Measurements from ENCODE around the gene FANCE.
A peak's percentile ranks its signal among the peaks of the same experiment; 100 is the strongest.

Gene FANCE

DNA sequence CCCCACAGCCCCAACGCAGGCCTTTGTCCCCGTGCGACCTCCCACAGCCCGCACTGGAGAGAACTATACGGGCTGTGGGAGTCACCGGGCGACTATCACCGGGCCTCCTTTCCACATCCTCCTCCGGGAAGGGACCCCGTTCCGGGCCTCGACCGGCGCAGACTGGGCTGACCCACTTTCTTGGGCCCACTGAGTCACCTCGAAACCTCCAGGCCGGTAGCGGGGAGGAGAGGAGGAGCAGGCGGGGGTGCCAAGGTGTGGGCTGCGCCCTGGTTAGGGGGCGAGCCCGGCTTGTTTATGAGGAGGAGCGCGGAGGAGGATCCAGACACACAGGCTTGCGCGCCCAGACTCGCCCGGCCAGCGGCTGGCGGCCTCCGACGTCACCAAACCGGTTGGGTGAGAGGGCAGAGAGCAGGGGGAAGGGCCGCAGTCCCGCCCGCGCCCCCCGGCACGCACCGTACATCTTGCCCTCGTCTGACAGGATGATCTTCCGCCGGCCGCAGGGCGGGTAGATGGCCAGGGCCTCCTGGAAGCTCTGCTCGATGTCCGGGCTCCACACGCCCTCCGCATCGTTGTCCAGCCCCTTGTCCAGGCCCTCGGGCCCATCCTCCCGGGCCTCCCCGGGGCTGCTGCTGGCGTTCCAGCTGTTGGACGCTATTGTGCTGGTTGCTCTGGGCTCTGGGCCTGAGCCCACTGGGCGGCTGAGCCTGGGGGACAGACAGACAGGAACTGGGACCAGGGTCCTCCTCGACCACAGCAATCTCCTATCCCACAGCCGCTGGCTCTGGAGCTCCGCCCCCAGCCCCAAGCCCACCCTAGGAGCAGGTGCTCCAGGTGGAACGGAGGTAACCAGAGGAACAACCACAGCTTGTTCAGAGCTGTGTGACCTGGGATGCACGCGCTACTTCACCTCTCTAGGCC lies 34.1 kb downstream of the FANCE start:
- no peak for DNase-seq

DNA sequence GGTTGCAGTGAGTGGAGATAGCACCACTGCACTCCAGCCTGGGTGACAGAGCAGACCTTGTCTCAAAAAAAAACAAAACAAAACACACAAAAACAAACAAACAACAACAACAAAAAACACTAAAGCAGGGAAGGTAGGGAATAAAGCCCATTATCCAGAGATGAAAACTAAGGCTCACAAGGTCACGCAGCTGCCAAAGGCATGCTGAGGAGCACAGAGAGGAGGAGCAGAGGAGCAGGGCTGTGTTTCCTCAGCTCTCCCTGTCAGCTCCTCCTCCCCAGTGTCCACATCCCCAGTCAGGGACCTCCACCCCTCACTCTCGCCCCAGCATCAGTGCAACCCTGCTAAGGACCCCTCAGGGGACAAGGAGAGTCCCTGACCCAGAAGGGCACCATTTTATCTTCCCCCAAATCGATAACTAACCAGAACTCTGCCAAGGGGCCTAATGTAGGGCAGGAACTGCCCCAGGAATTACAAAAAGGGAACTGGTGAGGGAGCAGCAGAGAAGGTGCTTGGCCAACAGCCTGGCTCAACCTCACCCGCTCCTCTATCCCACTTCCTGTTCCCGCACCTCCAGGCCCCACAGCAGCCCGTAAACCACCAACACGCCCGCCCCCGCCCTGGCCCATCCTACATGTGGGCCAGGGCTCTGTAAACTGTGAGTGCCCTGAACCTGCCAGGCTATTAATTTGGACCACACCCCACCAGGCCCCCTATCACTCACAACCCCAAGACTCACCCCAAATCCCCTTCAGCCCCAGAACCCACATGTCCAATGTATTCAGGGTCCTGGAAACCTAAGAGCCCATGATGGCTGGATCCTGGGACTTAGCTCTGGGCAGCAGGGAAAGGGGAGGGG lies 35.7 kb downstream of the FANCE start:
- DNase-seq = no peak

DNA sequence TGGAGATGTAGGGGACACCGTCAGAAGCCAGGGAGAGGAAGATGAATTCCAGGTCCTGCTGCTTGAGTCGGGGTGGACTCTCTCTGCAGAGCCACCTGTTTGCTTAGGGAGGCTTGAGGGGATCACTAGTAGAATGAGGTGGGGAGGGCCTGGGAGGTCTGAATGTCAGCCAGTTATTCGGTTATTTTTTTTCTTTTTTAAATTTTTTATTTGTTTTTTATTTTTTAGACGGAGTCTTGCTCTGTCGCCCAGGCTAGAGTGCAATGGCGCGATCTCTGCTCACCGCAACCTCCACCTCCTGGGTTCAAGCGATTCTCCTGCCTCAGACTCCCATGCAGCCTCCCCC lies 36.4 kb downstream of the FANCE start:
- DNase-seq = no peak

DNA sequence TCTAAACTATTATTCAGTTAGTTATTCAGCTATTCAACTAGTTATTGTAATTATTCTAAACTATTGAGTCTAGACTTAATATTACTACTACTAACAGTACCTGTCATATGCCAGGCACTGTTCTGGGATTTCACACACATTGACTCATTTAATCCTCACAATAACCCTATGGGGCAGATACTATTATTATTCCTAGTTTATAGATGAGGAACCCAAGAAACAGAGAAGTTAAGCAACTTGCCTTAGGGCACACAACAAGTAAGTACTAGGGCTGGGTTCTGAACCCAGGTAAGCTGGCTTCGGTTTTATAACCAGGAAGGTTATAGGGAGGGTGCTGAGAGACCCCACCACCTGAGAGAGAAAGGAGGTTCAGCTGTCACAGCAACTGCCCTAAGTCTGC lies 36.9 kb downstream of the FANCE start:
- no peak for DNase-seq

DNA sequence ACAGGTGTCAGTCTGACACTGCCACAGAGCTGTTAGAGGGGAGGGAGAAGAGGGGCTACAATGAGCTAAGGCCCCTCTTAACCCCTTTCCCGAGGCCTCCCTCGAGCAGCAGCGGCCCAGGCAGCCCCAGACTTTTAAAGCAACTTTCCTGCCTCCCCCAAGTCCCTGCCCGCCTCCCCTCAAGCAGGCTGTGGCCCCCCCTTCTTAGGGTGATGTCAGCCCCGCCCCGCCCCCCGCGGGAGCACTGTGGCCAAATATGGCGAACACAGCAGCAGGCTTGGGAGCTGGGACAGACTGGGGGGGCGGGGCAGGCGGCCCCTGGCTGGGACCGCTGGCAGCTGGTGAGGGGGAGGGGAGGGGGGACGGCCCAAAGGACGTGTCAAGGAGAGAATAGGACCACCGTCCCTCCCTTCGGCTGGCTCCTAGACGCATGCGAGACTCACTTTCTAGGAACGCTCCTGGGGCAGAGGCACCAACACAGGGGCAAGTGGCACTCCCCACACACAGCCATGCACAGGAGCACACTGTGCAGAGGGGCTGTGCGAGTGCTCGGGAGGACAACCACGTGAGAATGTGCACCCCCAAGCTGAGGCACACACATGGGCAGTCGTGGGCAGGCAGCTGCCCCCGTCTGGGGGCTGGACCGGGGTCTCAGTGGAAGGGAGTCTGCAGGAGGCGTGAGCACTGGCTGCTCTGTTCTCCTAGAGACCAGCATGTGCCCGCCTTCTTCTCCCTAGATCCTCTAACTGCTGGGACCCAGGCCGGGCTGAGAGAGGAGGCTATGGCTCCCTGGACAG lies 38.1 kb downstream of the FANCE start:
- DNase-seq = no peak

DNA sequence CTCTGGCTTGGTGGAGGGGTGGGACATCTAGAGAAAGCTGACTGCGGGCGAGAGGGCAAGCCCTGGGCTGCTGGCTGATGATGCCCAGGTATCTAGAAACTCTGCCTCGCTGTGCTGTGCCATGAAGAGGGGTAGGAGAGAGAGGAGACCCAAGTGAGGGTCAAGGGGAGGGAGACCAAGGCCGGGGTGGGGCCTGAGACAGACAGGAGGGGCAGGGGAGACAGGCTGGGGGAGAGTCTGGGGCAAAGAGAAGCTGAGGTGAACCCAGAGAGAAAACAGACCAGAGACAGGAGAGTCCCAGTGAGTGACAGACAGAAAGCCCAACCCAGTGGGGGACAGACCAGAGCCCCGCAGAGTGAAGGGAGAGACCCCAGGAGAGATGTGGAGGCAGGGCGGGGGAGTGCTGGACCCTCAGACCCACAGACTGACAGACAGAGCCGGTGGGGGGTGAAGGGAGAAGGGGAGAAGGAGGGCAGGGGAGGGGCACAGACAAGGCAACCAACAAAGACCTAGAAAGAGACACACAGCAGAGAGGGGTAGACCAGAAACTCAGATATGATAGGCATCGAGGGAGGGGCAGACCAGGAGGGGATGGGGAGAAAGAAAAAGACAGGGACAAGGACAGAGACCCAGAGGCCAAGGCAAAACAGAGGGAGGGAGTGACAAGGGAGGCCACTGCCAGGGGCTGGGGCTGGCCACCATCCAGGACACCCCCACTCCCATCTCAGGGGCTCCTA lies 38.9 kb downstream of the FANCE start:
- DNase-seq = no peak

DNA sequence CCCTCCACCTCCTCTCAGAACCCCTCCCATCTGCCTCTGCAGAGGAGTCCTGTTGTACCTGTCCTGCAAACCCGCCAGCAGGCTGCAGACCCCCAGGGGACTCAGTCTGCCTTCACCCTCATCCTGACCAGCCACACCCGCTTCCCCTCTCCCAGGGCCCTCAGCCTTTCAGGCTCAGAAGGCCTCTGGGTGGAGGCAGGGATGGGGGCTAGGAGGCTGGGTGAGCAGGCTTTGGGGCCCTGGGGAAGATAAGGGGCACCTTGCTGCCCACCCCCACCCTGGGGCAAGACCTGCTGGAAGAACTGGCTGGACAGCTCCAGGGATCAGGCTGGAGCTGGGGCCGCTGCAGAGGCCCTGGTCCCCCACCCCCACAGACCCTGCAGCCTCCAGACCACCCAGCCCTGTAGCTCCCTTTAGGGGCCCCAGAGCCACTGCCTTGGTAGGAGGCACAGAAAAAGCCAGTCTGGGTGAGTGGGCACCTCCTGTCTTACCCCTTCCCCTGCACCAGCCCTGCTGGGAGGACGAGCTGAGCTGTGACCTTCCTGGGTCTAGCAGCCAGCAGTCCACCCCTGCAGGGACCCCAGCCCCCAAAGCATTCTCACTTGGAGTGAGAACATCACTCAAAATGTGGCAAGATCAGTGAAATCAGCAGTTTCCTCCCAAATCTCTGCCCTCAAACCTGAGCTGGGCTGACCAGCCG lies 39.6 kb downstream of the FANCE start:
- no peak for DNase-seq

DNA sequence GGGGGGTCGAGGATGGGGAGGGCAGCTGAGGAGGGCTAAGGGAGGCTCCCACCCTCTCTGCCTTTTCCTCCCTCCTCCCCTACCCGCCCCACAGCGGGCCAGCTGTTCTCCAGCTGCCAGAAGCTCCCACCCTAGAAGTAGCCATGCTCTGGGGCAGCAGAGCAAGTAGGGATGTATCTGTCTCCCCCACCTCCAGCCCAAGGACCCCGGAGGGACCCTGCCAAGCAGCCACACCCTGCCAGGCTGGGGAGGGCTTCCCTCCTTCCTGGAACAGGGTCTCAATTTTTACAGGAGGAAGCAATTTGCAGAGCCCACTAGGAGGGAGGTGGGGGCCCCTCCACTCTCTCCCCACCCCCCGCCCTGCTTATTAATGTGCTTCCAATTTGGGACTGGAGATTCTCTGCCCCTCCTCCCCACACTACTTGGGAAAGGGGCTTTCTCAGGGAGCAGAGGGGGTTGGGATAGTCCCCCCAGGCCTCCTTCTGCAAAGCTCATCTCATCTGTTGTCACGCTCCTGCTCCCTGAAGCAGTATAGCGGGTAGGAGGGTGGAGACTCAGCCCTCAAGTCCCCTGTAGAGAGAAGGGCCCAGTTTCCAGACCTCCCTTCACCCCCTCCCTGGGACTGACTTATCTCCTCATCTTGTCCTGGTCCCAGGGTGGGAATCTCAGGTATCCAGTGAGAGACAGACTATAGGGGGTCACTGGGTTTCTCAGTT lies 40.3 kb downstream of the FANCE start:
- no peak for DNase-seq

DNA sequence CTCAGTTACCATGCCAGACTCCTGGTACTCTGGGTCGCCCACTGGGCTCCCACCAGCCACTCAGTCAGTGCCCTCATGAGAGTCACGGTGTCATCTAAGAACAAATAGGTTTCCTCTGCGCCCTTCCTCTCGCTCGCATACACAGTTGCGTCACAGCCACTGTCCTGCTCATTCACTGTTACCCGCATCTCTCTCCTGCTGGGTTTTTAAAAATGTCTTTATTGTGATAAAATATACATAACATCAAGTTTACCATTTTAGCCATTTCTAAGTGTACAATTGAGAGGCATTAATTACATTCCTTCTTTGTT lies 40.8 kb downstream of the FANCE start:
- no peak for DNase-seq

DNA sequence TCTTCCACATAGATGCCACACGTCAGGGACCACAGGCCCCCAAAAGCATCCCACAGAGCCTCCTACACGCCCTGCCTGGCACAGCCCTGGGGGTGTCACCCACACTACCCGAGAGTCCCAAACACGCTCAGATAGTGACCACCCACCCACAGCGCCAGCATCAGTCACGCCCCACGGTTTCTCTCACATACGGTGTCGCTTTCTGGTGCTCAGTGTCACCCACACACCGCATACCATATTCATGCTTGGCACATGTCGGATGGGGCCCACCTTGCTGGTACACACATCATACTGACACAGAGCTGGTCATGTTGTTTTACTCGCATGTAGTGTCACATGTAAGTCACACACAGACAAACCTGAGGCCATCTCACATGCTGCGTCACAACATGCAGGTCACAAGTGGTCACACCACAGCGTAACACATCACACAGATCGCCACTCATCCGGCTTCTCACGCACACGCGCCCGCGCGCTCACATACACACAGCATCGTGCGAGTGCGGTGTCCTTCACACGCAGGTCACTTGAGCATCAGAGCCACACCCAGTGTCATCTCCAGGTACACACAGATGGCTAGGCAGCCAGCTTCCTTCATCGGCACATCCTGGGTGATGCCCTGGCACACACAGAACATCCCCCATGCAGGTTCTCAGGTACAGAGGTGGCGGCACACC lies 41.3 kb downstream of the FANCE start:
- no peak for DNase-seq

DNA sequence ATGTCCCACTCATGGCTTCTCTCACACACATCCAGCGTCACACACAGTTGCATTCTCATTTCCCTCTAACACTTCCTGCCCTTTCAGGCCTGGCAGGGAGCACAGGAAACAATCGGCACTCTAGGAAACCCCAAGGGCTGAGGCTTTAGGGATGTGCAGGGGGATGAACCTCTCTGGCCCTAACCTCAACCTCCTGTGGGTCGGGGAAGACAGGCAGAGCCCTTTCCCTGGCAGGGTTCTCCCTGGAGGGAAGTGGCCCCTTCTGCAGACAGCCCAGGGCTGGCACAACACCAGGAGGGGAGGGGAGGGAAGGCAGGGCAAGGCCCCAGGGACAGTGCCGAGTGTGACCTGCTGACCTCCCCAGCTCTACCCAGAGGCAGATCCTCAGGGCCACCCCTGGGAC lies 42.0 kb downstream of the FANCE start:
- no peak for DNase-seq

DNA sequence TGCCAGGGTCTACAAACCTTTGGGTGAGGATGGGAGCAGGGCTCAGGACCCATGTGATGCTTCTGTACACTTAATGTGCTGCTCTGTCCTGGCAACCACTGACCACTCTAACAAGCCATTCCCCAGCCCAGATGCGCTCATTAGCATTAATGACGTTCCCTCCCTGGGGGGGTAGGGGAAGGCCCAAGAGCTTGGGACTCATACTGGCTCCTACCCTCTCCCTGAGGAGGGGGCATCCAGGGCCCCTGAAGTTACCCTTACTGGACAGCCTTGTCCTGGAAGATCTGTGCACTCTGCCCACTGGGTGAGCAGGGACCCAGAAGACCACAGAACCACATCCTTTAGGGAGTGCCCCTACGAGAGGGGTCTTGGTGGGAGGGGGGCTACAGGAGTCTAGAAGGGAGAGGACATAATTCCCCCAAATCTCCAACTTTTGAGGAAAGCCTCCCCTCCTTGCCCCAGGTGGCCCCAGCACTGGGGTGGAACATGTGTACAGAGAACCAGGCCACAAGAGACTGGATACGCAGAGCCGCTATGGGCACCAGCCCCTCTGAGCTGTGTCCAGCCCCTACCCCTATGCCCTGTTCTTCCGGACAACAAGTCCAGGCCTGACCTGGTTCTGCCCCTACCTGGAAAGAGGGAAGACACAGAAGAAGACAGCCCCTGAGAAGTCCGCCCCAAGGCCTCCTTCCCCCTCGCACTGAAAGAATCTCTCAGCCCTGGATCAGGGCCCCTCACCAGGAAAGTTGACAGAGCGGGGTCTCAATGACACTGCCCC lies 43.3 kb downstream of the FANCE start:
- DNase-seq = no peak

DNA sequence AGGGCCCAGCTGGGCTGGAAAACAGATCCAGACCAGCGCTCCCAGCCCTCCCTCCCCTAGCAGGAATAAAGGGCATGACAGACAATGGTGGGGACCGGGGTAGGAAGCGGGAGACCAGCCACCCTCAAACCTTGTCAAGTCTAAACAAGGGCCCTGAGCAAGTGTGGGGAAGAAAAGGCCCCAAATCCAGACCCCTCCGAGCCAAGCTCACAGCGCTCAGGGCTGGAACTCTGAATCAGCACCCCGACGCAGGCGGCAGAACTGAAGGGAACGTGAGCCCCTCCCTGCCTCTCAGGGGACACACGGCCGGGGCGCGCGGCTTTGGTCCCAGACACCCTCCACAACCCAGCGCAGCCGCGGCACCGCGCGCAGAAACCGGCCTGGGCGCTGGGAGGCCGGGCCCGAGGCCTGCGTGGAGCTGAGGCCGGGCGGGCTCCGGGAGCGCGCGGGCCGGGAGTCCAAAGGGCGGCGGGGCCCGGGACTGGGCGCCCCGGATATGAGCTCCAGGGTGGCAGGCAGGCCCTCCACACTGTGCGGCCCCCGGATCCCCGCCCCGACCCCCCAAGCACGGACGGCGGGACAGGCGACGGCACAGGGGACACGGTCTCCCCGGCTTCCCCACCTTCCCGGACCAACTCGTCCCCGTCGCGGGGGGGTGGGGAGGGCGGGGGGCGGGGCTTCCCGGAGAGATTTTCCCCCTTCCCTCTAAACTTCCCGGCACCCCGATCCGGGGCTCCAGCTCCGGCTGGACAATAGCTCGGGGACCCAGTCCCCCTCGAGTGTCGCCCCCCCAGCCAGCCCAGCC lies 44.1 kb downstream of the FANCE start:
- DNase-seq = no peak

DNA sequence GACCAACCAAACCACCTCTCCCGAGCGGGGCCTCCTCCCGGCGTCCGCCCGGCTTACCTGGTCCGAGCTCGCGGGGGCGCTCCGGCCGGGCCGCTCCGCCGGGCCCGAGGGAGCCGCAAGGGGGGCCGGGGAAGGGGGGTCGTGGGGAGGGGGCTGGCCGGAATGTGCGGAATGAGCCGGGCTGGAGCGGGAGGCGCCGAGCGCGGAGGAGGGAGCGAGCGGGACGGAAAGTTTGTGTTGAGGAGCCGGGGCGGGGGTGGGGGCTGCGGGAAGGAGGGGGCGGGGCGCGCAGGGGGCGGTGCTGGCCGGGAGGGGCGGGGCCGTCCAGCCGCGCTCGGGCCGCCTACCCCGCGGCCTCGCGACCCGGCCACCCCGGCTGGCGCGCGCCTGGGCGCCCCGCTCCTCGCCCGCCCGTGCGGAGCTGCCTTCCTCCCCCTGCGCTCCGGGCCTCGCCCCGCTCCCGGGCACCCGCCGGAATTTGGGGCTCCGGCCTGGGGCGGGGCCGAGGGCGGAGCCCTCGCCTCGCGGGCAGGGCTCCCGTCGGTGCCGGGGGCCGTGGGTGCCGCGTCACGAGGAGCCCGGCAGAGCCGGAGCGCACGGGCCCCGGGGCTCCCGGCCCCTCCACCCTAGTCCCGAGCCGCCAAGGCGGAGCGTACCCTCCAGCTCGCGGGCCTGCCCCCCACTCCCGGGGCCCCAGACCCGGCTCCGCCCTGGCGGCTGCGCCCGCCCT lies 44.9 kb downstream of the FANCE start, which contains the start of gene TEAD3:
Gene TEAD3 (minus strand): TSS at position 239 of the 730 bp plus-strand sequence.
- DNase-seq = peak; percentile 21

DNA sequence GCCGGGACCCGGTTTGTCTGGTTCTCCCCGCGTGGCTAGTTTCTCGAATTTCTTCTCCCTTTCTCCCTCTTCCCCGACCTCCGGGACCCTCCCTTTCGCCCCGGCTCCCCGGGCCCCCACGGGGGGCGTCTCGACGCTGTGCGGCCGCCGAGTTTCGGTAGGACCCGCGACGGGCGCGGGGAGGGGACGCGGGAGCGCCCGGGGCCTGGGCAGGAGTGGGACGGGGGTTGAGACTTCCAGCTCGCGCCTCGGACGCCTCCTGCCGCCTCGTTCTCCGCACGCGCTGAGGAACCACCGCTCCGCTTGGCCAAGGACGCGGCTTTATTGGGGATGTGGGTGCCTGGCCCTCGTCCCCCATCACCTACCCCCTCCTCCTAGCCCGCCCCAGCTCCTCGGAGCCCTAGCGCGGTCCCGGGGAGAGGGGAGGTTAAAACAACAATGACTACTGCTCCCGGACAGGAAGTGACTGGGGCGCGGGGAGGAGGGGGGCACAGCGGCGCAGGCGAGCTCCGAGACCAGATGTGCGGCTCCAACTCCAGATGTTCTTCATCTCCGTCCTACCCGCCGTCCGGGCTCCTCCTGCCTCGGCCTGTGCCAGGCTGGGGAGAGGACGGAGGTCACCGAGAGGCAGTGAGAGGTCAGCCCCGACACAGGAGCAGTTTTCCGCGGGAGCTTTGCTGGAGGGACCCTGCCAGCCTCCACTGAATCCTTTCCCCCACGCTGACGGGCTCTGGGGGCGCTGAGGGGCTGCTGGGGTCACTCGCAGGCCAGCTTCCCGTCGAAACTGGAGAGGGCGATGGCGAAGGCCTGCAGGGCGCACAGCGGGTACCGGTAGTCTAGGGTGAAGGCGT lies 45.7 kb downstream of the FANCE start:
- peak; percentile 44 for DNase-seq

DNA sequence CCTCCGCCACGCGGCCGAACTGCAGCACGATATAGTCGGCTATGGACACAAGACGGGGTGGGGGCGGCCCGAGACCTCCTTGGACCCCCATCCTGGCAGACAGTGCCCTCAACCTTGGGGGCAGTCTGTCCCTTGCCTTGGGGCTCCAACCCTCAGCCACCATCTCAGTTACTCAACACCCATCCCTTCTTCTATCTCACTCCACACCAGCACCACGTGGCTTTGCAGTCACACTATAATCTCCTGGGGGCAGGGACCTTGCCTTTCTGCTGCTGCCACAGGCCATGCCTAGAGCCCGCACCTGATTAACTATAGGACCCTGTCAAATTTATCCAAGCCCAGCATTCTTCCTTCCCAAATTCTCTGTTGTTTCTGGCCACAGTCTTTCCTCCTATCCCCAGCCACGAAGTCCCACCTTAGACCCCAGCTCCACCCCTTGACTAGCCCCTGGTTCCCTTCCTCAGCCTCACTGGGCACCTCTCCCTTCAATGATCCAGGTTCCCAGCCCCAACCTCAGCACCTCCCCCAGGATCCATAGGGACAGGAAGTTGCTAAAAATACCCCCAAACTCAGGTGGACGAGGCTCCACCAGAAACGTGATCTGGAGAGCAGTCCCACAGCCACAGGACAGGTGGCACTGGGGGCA lies 46.4 kb downstream of the FANCE start:
- no peak for DNase-seq

DNA sequence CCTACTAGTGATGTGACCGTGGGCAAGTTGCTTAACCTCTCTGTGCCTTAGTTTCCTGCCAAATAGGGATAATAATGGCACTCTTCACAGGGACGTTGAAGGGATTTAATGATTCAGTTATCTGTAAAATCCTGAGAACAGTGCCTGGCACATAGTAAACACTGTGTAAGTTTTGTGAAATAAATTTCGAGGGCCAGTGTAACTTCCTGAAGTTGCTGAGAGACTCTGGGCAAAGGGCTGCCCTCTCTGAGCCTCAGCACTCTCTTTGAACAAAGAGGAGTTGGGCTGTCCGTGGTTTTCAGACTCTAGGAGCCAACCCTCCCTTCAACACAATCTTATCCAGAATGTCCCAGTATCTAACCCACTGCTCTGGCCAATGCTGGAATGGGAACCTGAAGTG lies 47.2 kb downstream of the FANCE start:
- DNase-seq = no peak
